ENCODE results near the gene SHC1.
A peak's percentile ranks its signal among the peaks of the same experiment; 100 is the strongest.

Gene SHC1

GRCh38 chr1:155012026-155012546 lies 41.5 kb upstream of the SHC1 start (continued):
- TF ChIP-seq ZNF335 (tag by site-specific recombination; conservative IDR thresholded peaks at IDR 0.05) (no peak), PATZ1 (tag by site-specific recombination; IDR thresholded peaks at IDR 0.05) (peak; percentile 90), ZNF155 (tag by site-specific recombination; IDR thresholded peaks at IDR 0.05) (no peak), ZNF140 (tag by site-specific recombination; IDR thresholded peaks at IDR 0.05) (no peak), HOXD13 (CRISPR knock-in tag; IDR thresholded peaks at IDR 0.05; ENCODE audit: borderline replicate concordance) (no peak), KLF8 (tag by site-specific recombination; IDR thresholded peaks at IDR 0.05) (no peak), ZFHX2 (tag by site-specific recombination; conservative IDR thresholded peaks at IDR 0.05) (peak; percentile 88), ZBTB26 (tag by site-specific recombination; optimal IDR thresholded peaks at IDR 0.05) (peak; percentile 33), ZNF362 (tag by site-specific recombination; IDR thresholded peaks at IDR 0.05) (no peak), ATF2 (tag by site-specific recombination; IDR thresholded peaks at IDR 0.05; ENCODE audit: low read depth) (no peak), ZBTB10 (tag by site-specific recombination; IDR thresholded peaks at IDR 0.05) (no peak), GLI4 (tag by site-specific recombination; IDR thresholded peaks at IDR 0.05) (no peak), ZNF623 (tag by site-specific recombination; IDR thresholded peaks at IDR 0.05) (no peak), ZNF350 (tag by site-specific recombination; IDR thresholded peaks at IDR 0.05) (no peak), ZNF529 (tag by site-specific recombination; IDR thresholded peaks at IDR 0.05; ENCODE audit: insufficient replicate concordance) (no peak), ZNF776 (tag by site-specific recombination; IDR thresholded peaks at IDR 0.05; ENCODE audit: borderline replicate concordance) (no peak), ZNF792 (tag by site-specific recombination; IDR thresholded peaks at IDR 0.05) (no peak), TCF7L2 (IDR thresholded peaks at IDR 0.05; ENCODE audit: borderline replicate concordance, low read depth, low read length) (no peak), ZNF600 (tag by site-specific recombination; IDR thresholded peaks at IDR 0.05) (no peak), ZNF16 (tag by site-specific recombination; IDR thresholded peaks at IDR 0.05; ENCODE audit: low read depth) (no peak), ZNF391 (tag by site-specific recombination; IDR thresholded peaks at IDR 0.05; ENCODE audit: borderline replicate concordance, low read depth) (no peak), ZBTB7A (tag by site-specific recombination; IDR thresholded peaks at IDR 0.05; ENCODE audit: low read depth) (no peak), ZNF169 (tag by site-specific recombination; IDR thresholded peaks at IDR 0.05) (no peak), ZNF248 (tag by site-specific recombination; IDR thresholded peaks at IDR 0.05) (no peak), ZNF184 (tag by site-specific recombination; IDR thresholded peaks at IDR 0.05) (no peak), ZNF416 (tag by site-specific recombination; IDR thresholded peaks at IDR 0.05) (no peak), ZNF707 (tag by site-specific recombination; IDR thresholded peaks at IDR 0.05) (no peak), HIC1 (tag by site-specific recombination; IDR thresholded peaks at IDR 0.05) (no peak)

All from HEK293 (cell line).